GM10248 (cell line): ENCODE results near the gene NGB.

Experiments used
- CTCF ChIA-PET: fragments of 300-600 bp; sonication (Branson Sonifier 250); formaldehyde crosslinking; extraction: SDS; loops from one replicate; lab custom pipeline; 2021; ENCODE audit warnings: antibody characterized with exemption; lab: Yijun Ruan, JAX
- POLR2A ChIA-PET: fragments of 350-650 bp; sonication (Branson Sonifier 250); formaldehyde crosslinking; extraction: SDS; loops from one replicate; lab custom pipeline; 2020; ENCODE audit warnings: antibody characterized with exemption; lab: Yijun Ruan, JAX
- DNase-seq: peaks from one replicate; pipeline ENCODE4 v3.0.0; 2012; ENCODE audit errors: extremely low spot score
- TF ChIP-seq, protein P1 (sequence below): IDR thresholded peaks from 2 replicates; pipeline ENCODE4 v1.5.1; 2012; ENCODE audit warnings: mild to moderate bottlenecking, low read depth; ENCODE audit errors: extremely low read depth, missing control alignments, control extremely low read depth

Gene NGB

GRCh38 chr14:77301103-77301502, 30.1 kb upstream of the NGB start:
- DNase-seq, result peak; percentile 73
- CTCF ChIA-PET, result interaction anchor here (0.8 to 12.9 kb wide), 18 partner anchors 8 to 425 kb away, joined by 3 to 247 read pairs (median 4); partner anchors contain the start of gene POMT2
- POLR2A ChIA-PET, result no interaction called here
- TF ChIP-seq, protein P1, sequence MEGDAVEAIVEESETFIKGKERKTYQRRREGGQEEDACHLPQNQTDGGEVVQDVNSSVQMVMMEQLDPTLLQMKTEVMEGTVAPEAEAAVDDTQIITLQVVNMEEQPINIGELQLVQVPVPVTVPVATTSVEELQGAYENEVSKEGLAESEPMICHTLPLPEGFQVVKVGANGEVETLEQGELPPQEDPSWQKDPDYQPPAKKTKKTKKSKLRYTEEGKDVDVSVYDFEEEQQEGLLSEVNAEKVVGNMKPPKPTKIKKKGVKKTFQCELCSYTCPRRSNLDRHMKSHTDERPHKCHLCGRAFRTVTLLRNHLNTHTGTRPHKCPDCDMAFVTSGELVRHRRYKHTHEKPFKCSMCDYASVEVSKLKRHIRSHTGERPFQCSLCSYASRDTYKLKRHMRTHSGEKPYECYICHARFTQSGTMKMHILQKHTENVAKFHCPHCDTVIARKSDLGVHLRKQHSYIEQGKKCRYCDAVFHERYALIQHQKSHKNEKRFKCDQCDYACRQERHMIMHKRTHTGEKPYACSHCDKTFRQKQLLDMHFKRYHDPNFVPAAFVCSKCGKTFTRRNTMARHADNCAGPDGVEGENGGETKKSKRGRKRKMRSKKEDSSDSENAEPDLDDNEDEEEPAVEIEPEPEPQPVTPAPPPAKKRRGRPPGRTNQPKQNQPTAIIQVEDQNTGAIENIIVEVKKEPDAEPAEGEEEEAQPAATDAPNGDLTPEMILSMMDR, result peak; percentile 51

DNA sequence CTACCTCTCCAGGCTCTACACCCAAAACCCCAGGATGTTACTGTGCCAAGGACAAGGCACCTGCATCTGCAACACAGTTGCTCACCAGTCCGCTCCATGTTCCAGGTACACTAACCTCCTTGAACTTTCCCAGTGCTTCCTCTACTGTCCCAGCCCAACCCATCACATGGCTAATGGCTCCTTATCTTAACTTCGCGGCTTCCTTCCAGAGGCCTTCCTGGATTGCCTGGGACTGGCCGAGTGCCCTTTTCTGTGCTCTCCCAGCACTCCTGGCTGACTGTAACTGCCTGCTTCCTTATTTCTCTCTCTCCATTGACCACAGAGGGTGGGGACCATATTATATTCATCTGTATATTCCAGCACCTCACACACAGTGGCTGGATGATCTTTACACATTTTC, 28.8 kb upstream of the NGB start:
- ChIA-PET CTCF (interaction anchor here (1.6 to 12.9 kb wide), 2 partner anchors 9 to 13 kb away, joined by 4 to 247 read pairs; no protein-coding TSS in a partner anchor), POLR2A (interaction anchor here (0.6 kb wide), 1 partner anchor 9 kb away, joined by 7 read pairs; no protein-coding TSS in a partner anchor)

DNA sequence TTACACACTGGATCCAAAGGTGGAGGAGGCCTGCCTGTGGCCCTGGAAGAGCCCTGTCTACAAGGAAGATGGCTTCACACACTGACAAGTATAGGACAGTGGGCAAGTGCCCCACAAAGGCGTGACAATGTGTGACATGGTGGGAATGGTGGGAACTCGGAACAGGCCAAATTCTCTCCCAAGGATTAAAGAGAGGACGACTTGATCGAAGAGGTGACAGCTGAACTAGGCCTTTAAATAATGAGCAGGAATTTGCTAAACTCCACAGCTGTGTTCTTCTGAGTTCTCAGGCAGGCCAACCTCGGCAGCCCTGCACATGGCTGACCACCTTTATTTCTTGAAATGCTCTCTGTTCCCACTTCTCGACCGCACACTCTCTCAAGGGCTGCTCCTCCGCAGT, 25.9 kb upstream of the NGB start:
- ChIA-PET CTCF (interaction anchor here (12.9 kb wide), 1 partner anchor 15 kb away, joined by 247 read pairs; no protein-coding TSS in a partner anchor), POLR2A (no interaction called here)
- TF ChIP-seq, protein P1, result no peak
- no peak for DNase-seq

More for the DNA sequence above, 28.8 kb upstream of the NGB start:
- TF ChIP-seq, protein P1, result no peak
- DNase-seq, result no peak

- ChIA-PET POLR2A (no interaction called here), CTCF (interaction anchor here (12.9 kb wide), 1 partner anchor 16 kb away, joined by 247 read pairs; no protein-coding TSS in a partner anchor)
- TF ChIP-seq, protein P1, result no peak
Measured at GRCh38 chr14:77296155-77296554, 25.1 kb upstream of the NGB start.

GRCh38 chr14:77290705-77291104, 19.7 kb upstream of the NGB start:
- TF ChIP-seq, protein P1, result no peak
- ChIA-PET POLR2A (no interaction called here), CTCF (interaction anchor here (0.8 to 4.6 kb wide), 4 partner anchors 10 to 25 kb away, joined by 3 to 22 read pairs (median 4); no protein-coding TSS in a partner anchor)
- no peak for DNase-seq

More at GRCh38 chr14:77296155-77296554, 25.1 kb upstream of the NGB start:
- no peak for DNase-seq

GRCh38 chr14:77286576-77286975, 15.6 kb upstream of the NGB start:
- TF ChIP-seq, protein P1, result no peak
- DNase-seq, result no peak
- ChIA-PET CTCF (interaction anchor here (1.2 kb wide), 1 partner anchor 22 kb away, joined by 3 read pairs; no protein-coding TSS in a partner anchor), POLR2A (no interaction called here)

DNA sequence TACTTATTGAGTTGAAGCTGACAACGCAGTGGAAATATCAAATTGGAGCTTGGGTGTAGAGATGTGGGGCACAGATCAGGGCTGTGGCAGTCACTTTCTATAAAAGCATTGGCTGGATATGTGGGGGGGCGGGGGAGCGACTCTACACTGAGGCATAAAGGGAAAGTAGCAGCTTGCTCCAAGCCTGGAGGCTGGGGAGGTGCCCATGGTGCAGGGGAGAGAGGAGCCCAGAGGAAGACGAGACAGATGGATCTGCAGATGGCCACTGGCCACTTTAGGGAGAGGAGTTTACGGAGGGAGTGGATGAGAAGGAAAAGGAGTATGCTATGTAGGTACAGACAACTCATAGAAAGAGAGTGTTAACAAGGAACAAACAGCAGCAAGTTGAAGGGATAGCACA, 13.5 kb upstream of the NGB start:
- TF ChIP-seq, protein P1, result no peak
- POLR2A ChIA-PET, result no interaction called here
- DNase-seq, result no peak
- CTCF ChIA-PET, result interaction anchor here (1.5 to 2.7 kb wide), 2 partner anchors 17 to 31 kb away, joined by 8 to 11 read pairs; no protein-coding TSS in a partner anchor
